ENCODE data around the gene MYH6.

The MYH6 gene

GRCh38 chr14:23347406-23348296 is 60.4 kb downstream of the MYH6 start:
- H3K4me1 ChIP-seq (ENCODE audit: insufficient read depth, low read length) = peaks cover 4% of the 10 kb centered on the region; the same call in 1 of the 2 replicates
- H3K27me3 ChIP-seq (ENCODE audit: insufficient read depth, low read length) = peaks cover 17% of the 10 kb centered on the region
- H3K4me3 ChIP-seq (ENCODE audit: low read length) = no peak overlapping the region
- H3K9ac ChIP-seq (ENCODE audit: low read depth, low read length) = no peak overlapping the region
- no peaks in the 10 kb centered on the region for H3K9me3 ChIP-seq (ENCODE audit: insufficient read depth, low read depth, low read length)
- 0 out of 2 replicates have a peak, but pooled peaks cover 6% of the 10 kb centered on the region for H3K36me3 ChIP-seq (ENCODE audit: insufficient read depth, low read depth, low read length)
- no peak overlapping the region for H3K27ac ChIP-seq (ENCODE audit: low read length)

GRCh38 chr14:23346693-23347405 is 61.2 kb downstream of the MYH6 start:
- 0 out of 2 replicates have a peak, but pooled peaks cover 6% of the 10 kb centered on the region for H3K36me3 ChIP-seq (ENCODE audit: insufficient read depth, low read depth, low read length)
- H3K9me3 ChIP-seq (ENCODE audit: insufficient read depth, low read depth, low read length) = no peaks in the 10 kb centered on the region
- H3K4me1 ChIP-seq (ENCODE audit: insufficient read depth, low read length) = peaks cover 4% of the 10 kb centered on the region; the same call in 1 of the 2 replicates
- H3K27ac ChIP-seq (ENCODE audit: low read length) = no peak overlapping the region
- no peak overlapping the region for H3K9ac ChIP-seq (ENCODE audit: low read depth, low read length)
- peaks cover 16% of the 10 kb centered on the region for H3K27me3 ChIP-seq (ENCODE audit: insufficient read depth, low read length)
- no peak overlapping the region for H3K4me3 ChIP-seq (ENCODE audit: low read length)

- Histone ChIP-seq H3K27me3 (ENCODE audit: insufficient read depth, low read length) (peaks cover 9% of the 10 kb centered on the region), H3K9ac (ENCODE audit: low read depth, low read length) (no peak overlapping the region), H3K4me1 (ENCODE audit: insufficient read depth, low read length) (peaks cover 4% of the 10 kb centered on the region; the same call in 1 of the 2 replicates), H3K4me3 (ENCODE audit: low read length) (no peak overlapping the region), H3K36me3 (ENCODE audit: insufficient read depth, low read depth, low read length) (0 out of 2 replicates have a peak, but pooled peaks cover 6% of the 10 kb centered on the region), H3K9me3 (ENCODE audit: insufficient read depth, low read depth, low read length) (peaks cover 3% of the 10 kb centered on the region; the same call in 1 of the 2 replicates), H3K27ac (ENCODE audit: low read length) (no peak overlapping the region)
Observed at GRCh38 chr14:23345987-23346692, 61.9 kb downstream of the MYH6 start.

GRCh38 chr14:23344481-23344880 is 63.6 kb downstream of the MYH6 start:
- H3K9me3 ChIP-seq (ENCODE audit: insufficient read depth, low read depth, low read length) = peaks cover 19% of the 10 kb centered on the region
- no peak overlapping the region for H3K9ac ChIP-seq (ENCODE audit: low read depth, low read length)
- H3K4me1 ChIP-seq (ENCODE audit: insufficient read depth, low read length) = peaks cover 4% of the 10 kb centered on the region; the same call in 1 of the 2 replicates
- no peaks in the 10 kb centered on the region for H3K27me3 ChIP-seq (ENCODE audit: insufficient read depth, low read length)
- H3K36me3 ChIP-seq (ENCODE audit: insufficient read depth, low read depth, low read length) = 0 out of 2 replicates have a peak, but pooled peaks cover 6% of the 10 kb centered on the region
- no peak overlapping the region for H3K4me3 ChIP-seq (ENCODE audit: low read length)
- no peak overlapping the region for H3K27ac ChIP-seq (ENCODE audit: low read length)

GRCh38 chr14:23339506-23340268 is 68.4 kb downstream of the MYH6 start:
- H3K27ac ChIP-seq (ENCODE audit: low read length) = no peak overlapping the region
- H3K4me3 ChIP-seq (ENCODE audit: low read length) = no peak overlapping the region
- H3K9ac ChIP-seq (ENCODE audit: low read depth, low read length) = no peak overlapping the region
- peaks cover 4% of the 10 kb centered on the region; the same call in 1 of the 2 replicates for H3K4me1 ChIP-seq (ENCODE audit: insufficient read depth, low read length)
- H3K9me3 ChIP-seq (ENCODE audit: insufficient read depth, low read depth, low read length) = peaks cover 39% of the 10 kb centered on the region
- no peaks in the 10 kb centered on the region for H3K36me3 ChIP-seq (ENCODE audit: insufficient read depth, low read depth, low read length)
- no peaks in the 10 kb centered on the region for H3K27me3 ChIP-seq (ENCODE audit: insufficient read depth, low read length)

GRCh38 chr14:23335623-23336022 is 72.5 kb downstream of the MYH6 start:
- Histone ChIP-seq H3K27ac (ENCODE audit: low read length) (no peak overlapping the region), H3K9me3 (ENCODE audit: insufficient read depth, low read depth, low read length) (peaks cover 32% of the 10 kb centered on the region), H3K4me1 (ENCODE audit: insufficient read depth, low read length) (no peaks in the 10 kb centered on the region), H3K4me3 (ENCODE audit: low read length) (no peak overlapping the region), H3K36me3 (ENCODE audit: insufficient read depth, low read depth, low read length) (no peaks in the 10 kb centered on the region), H3K9ac (ENCODE audit: low read depth, low read length) (no peak overlapping the region), H3K27me3 (ENCODE audit: insufficient read depth, low read length) (no peaks in the 10 kb centered on the region)
